ENCODE measurements around the gene SCPEP1.

SCPEP1 gene

GRCh38 chr17:57051886-57052361, 74.0 kb downstream of the SCPEP1 start:
- DNase-seq = no peak
- H3K4me1 Mint-ChIP-seq = peaks cover 13% of the 10 kb centered on the region
- H3K36me3 Mint-ChIP-seq = no peaks in the 10 kb centered on the region
- CTCF ChIA-PET = no interaction called here
- no peak overlapping the region for H3K4me3 Mint-ChIP-seq
- no peak overlapping the region for H3K27ac Mint-ChIP-seq
- no peaks in the 10 kb centered on the region for H3K9me3 Mint-ChIP-seq
- peaks cover 34% of the 10 kb centered on the region for H3K27me3 Mint-ChIP-seq
